Endometrial microvascular endothelial cells (primary cell): ENCODE measurements around the gene WASHC2A. TPM values are rescaled to one million over a fixed set of nuclear protein-coding genes. Genes with fewer than 3 reads are reported as not detected.
"Not testable (repeated sequence)": the region's sequence is repeated elsewhere in the genome, so short reads cannot be mapped to it uniquely, and the experiment has no call there.

ENCODE experiments used
- in situ Hi-C: cut with HindIII; loops from 2 replicates; pipeline ENCODE4 v1.10.0; 2017; ENCODE audit warnings: low sequenced_read_pairs, low pct_unique_long_range_greater_than_20kb; ENCODE audit errors: inconsistent ontology term
- total RNA-seq: library from RNA; depleted of rRNA; stranded (reverse); fragments of >200 nt; gene quantifications from one replicate; pipeline ENCODE4 v1.2.3, GENCODE V29; 2015; ENCODE audit errors: inconsistent ontology term

The WASHC2A gene
- total RNA-seq, 1 donor from 2014 or later = 39.6 TPM

DNA sequence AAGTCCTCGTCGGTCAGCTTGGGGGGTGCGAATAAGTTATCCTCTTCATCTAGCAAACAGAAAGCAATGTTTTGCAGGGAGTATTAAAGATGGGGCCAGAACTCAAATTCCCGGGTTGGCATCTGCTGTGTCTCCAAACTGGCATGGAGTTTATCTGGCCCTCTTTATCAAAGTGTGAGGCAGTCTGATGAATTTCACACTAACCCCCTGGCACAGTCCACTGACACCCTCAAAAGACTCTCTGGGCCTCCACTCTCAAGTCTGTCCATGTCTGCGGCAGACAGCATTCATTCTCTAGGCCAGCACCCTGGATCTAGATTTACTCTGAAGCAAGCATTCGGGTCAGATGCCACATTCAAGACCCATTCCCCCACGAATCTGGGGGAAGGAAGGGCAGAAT is 6.2 kb upstream of the WASHC2A start:
- in situ Hi-C loops = not testable (repeated sequence)

DNA sequence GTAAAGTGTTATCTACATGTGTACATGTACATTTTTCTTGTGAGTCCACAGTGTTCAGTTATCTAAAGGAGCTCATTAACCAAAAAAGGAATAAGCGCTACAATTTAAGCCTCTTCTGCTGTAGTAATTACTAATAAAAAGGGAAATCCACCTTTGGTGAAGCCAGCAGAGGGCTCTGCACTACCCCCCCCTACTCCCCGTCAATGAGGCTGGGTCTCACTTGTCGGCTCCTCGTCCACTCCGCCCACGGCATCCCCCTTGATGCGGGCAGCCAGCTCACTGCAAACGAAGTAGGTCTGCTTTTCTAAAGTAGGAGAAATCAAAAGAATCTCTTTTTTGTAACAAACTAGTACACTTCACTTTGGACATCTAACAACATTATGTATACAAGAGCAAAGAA is 4.7 kb upstream of the WASHC2A start:
- in situ Hi-C loops = no loop called here

DNA sequence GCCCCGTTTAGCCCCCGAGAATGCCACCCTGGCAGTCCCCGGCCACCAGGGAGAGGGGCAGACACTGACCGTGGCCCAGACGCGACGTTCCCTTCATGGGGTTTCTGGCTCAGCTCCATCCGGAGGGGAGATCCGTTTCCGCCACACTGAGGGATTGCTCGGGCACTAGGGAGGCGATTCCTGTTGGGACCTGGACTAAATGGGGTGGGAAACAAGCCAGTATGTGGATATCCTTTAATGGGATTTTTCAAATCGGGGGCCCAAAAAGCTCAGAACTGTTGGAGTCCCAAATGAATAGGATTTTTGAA is 552 bp downstream of the WASHC2A start:
- in situ Hi-C loops = not testable (repeated sequence)

DNA sequence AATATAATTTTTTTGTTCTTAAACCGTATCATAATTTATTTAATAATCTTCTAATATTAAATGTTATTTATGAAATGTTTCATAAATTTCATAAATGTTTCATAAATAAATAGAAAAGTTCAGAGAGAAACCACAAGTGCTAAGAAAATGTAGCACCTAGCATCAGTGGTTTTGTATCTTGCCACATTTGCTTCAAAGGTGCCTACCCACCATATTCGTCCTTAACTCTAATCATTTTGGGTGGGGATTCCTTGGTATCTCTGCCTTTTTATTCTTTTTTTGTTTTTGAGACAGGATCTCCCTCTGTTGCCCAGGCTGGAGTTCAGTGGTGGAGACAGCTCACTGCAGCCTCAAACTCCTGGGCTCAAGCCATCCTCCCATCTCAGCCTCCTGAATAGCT is 7.4 kb downstream of the WASHC2A start:
- in situ Hi-C loops = not testable (repeated sequence)

DNA sequence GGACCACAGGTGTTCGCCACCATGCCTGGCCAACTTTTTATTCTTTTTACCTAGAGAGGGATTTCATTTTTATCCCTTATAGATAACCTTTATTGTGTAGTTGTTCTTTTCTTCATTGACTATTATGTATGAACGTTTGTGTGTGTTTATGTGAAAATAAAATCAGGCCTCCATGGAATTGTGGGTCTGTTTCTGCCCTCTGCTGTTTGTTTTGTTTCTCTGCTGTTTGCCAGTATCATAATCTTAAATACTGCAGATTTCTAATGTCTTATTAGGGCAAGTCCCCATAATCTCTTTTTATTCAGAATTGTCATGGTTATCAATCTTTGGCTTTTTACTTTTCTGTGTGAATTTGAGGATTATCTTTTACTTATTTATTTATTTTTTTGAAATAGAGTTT is 7.8 kb downstream of the WASHC2A start:
- in situ Hi-C loops = not testable (repeated sequence)

DNA sequence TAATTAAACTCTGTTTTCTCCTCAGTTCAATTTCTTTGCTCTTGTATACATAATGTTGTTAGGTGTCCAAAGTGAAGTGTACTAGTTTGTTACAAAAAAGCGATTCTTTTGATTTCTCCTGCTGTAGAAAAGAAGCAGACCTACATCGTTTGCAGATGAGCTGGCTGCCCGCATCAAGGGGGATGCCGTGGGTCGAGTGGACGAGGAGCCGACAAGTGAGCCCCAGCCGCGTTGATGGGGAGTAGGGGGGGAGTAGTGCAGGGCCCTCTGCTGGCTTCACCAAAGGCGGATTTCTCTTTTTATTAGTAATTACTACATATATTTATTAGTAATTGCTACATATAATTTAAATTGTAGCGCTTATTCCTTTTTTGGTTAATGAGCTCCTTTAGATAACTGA is 23.6 kb downstream of the WASHC2A start:
- in situ Hi-C loops = not testable (repeated sequence)

DNA sequence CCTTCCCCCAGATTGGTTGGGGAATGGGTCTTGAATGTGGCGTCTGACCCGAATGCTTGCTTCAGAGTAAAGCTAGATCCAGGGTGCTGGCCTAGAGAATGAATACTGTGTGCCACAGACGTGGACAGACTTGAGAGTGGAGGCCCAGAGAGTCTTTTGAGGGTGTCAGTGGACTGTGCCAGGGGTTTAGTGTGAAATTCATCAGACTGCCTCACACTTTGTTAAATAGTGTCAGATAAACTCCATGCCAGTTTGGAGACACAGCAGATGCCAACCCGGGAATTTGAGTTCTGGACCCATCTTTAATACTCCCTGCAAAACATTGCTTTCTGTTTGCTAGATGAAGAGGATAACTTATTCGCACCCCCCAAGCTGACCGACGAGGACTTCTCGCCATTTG is 25.2 kb downstream of the WASHC2A start:
- in situ Hi-C loops = not testable (repeated sequence)

DNA sequence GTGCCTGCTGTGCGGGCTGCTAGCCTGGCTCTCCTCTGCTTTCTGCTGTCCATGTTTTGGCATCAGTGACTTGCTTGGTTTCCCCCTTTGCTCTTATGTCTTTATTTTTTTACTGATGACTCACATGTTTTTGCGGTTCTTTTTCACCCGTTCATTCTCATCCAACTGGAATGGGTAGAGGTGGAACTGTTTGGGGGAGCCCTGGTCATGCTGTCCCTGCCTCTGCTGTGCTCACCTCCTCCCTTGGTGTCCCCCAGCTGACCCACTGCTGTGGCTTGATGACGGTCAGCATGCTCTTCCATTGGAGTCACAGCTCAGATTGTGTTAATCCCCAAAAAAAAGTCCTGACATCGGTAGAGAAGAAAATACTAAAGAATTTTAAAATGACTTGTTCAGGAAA is 26.9 kb downstream of the WASHC2A start:
- in situ Hi-C loops = not testable (repeated sequence)

DNA sequence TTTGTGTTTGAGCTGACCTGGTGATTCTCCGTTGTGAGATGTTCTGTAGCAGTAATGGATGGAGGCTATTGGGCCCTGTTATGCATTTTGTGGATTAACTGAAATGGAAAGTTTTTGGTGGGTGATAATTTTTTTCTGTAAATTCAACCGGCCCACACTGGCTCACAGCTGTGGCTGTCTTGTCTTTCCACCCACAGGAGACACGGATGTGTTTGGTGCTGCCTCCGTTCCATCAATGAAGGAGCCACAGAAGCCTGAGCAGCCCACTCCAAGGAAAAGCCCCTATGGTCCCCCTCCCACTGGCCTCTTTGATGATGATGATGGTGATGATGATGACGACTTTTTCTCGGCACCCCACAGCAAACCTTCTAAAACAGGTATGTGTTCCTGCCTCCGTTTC is 27.6 kb downstream of the WASHC2A start:
- in situ Hi-C loops = not testable (repeated sequence)

DNA sequence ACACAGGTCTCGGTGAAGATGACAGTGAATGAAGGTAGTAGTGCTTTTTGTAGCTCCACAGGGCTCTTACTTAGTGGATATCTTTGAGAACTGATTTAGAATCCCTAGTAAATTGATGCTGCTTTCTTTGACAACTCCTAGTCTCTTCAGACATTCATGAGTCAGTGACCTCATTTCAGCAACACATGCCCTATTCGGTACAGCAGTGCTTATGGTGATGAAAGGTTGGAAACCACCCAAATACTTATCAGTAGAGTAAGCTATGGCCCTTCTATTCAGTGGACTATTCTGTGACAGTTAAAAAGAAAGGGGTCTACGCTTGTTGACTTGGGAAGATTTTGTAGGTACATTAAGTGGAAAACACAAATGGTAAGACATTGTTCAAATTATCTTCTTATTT is 29.0 kb downstream of the WASHC2A start:
- in situ Hi-C loops = not testable (repeated sequence)

DNA sequence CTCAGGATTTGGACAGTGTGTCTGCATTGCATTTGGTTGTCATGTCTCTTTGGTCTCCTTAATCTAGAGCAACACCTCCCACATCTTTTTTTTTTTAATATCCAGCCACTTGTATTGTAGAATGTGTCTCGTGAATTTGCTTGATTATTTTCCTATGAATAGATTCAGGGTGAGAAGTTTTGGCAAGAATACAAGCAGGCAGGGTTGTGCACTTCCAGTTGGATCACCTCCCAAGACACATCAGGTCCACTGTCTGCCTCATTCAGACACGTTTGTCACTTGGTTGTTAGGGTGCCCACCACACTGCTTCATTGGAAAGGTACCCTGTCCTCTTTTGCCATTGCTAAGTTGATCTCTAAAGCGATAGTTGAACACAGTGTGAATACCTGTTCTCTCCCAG is 30.9 kb downstream of the WASHC2A start:
- in situ Hi-C loops = not testable (repeated sequence)

DNA sequence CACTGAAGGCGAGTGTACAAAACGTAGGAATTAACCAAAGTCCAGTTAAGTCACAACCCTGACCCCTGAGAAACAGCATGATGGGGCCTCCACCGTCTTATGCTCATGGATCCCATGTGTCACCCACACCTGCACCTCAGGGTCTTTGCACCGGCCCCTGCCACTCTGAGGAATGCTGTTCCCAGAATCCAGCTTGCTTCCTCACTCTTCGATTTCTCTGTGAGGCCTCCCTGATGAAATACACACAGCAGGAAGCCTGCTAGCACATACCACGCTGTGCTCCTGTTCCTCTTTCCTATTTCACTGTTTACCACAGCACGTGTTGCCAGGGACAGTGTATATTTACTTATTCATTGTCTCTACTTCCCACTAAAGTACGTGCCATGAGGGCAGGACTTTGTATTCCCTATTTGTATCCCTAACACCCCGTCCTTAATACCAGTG is 33.4 kb downstream of the WASHC2A start:
- in situ Hi-C loops = not testable (repeated sequence)

DNA sequence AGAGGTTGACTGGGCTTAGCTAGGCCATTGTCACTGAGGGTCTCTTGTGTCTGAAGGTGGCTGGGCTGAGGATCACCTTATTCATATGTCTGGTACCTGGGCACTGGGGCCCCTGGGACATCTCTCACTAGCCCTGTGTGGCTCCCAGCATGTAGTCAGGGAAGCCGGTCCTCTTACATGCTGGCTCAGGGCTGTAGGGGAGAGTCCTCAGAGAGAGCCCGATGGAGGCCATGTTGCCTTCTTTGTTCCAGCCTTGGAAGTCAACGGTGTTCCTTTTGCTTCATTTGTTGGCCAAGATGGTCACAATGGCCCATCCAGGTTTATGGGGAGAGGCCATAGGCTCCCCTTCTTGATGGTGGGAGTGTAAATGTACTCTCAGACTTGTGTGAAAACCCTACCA is 34.0 kb downstream of the WASHC2A start:
- in situ Hi-C loops = not testable (repeated sequence)

DNA sequence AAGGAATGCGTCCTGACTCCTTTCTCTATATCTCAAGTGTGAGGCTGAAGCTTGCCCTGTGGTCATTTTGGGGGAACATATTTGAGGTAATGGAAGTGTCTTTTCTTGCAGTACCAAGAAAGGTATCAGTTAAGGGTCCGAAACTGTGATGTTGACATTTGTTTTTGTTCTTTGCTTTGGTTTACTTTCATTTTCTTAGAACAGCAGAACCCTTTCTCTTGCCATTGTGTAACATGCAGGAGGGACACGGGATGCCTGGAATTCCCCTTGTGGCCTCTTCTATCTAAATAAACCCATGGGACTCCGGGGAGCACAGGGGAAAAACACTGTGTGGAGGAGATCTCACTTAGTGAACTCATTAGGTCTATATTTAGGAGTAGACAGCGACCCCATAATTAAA is 34.5 kb downstream of the WASHC2A start:
- in situ Hi-C loops = not testable (repeated sequence)

DNA sequence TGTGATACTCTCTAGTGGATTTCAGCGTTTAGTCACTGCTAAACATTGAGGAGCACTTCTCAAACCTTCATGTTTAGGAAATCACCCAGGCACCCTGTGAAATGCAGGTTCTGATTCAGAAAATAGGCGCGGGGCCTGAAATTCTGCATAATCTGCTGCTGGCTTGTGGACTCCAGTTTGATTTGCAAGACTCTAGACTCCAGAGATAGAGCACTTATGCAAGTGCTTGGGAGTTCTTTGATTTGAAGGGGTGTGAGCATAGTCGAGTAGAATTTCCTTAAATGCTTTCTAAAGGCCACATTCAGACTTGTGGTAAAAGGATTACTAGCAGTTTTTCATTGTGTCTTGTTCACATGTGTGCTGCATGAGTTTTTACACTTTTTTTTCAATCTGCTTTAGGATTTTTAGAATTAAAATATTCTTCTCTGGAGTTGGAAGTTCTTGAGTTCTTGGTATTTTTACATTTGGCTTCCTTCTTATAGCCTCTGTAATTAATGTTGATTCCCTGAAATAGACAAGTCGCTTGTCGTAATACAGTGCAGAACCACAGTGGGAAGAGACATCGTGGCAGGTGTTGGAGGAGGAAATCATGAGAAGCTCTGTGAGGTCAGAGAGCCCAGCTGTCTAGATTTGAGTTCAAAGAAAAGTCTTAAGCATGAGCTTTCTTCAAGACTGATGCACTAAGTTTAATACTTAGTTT is 41.4 kb downstream of the WASHC2A start:
- in situ Hi-C loops = not testable (repeated sequence)

DNA sequence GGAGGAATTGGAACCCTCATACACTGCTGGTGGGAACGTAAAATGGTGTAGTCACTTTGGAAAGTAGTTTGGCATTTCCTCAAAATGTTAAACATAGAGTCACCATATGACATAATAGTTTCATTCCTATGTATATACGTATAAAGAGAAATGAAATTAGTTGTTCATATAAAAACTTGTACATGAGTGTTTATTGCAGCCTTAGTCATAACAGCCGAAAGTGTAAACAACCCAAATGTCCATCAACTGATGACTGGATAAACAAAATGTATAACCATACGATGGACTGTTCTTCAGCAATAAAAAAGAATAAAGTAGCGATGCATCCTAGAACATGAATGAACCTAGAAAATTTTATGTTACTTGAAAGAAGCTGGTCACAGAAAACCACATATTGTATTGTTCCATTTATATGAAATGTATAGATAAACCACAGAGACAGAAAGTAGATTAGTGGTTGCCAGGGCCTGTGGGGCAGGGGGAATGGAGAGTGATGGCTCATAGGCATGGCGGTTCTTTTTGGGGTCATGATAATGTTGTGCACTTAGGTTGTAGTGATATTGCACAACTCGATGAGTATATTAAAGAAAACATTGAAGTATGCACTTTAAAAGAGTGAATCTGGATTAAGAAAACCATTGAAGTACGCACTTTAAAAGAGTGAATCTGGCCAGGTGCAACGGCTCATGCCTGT is 44.8 kb downstream of the WASHC2A start:
- in situ Hi-C loops = not testable (repeated sequence)

DNA sequence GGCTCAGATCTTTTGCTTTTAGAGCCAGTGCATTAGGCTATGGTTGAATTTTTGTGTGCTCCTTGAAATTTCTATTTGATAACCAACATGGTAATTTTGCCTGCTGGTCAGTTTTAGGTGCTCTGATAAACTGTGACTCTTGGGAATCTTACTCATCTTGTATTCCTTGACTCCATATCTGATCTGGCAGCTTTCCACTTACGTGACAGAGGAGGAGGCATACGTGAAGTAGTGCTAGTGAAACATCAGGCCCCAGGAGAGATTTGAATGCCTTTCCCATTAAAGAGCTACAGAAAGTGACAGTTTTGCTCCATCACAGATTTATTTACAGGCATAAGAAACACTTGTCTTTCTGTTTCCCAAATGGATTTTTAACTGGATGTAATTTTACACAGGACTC is 59.0 kb downstream of the WASHC2A start:
- in situ Hi-C loops = not testable (repeated sequence)

DNA sequence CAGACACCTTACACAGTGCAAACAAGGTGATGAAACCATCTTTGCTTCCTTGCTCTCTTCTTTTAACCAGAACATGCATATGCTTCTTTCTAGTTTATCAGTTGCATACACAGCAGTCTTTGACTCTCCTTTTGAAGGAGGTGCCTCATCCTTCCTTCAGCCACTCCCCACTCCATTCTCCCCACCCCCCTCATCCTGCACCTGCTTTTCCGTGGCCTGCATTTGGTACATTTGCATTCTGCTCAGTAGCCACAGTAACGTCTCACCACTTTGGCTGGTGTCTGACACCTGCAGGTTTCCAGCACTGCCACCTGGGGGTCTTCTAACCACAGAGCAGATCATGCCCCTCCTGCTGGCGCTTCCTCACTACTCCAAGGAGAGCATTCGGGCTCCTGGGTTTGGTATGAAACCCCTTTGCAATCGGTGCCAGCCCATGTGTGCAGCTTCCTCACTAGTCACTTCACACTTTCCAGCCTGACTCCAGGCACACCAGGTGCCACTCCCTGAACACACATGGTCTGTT is 60.1 kb downstream of the WASHC2A start:
- in situ Hi-C loops = not testable (repeated sequence)

DNA sequence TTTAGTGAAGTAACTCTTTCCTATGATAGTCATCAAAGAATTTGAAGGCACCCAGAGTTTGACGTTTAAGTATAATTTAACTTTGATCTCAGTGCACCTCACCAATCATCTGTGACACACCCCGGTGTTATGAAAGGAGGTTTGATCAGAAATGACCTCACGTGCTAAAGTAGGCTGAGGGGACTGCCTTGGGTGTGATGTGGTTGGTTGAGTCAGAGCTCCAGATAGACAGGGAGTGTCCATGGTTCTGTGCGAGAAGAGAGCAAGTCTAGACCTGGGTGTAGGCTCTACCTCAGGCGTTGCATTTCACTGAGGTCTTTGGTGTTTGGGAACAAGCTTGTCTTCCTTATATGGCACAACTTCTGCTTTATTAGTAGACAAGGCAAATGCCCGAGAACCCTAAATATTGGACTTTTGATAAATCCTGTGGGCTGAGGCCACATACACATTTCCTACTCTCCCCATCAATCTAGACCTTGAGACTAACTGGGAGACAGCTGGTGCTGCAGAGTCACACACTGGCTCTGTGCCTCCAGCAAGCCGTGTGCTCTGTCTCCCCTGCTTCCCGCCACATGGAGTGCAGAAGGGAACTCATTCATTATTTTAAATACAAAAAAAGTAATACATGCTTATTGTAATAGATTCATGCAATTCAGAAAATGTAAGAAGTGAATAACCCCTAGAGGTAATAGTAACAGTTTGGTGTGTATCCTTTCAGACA is 63.7 kb downstream of the WASHC2A start:
- in situ Hi-C loops = not testable (repeated sequence)

DNA sequence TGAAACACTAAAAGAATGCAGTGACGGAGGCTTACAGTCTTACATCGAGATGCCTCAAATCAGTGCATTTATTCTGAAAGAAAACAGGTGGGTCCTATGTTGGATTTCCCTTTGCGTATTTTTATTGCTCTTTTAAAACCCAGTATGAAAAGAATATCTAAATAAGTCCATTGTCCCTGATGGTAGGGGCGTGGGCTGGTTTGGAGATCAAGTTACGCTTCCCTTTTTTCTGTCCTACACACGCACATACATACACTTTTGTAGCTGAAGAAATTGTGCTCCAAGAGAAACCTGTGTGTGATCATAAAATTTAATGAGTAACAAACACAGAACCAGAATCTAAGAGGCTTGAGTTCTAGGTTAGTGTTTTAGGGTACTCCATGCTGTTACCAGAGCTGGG is 64.6 kb downstream of the WASHC2A start:
- in situ Hi-C loops = not testable (repeated sequence)
